Measurements from ENCODE around the gene AAK1.

DNA sequence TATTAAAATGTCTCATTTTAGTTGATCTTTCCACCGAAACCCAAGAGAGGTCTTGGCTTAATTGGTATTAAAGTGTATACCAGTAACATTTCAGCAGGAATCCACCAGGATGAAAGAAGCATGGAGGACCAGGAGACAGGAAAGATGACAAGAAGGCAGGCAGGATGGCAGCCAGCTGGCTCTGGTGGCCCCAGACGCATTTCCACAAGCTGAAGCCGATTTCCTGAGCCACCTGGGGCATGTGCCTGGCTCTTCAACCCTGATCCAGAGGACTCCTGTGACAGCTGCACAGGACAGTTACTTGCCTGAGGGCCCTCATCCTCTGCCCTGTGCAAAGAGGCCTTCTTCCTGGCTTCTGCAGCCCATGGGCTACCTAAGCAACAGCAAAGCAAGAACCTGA is 149.4 kb downstream of the AAK1 start:
- TF ChIP-seq, protein P1, sequence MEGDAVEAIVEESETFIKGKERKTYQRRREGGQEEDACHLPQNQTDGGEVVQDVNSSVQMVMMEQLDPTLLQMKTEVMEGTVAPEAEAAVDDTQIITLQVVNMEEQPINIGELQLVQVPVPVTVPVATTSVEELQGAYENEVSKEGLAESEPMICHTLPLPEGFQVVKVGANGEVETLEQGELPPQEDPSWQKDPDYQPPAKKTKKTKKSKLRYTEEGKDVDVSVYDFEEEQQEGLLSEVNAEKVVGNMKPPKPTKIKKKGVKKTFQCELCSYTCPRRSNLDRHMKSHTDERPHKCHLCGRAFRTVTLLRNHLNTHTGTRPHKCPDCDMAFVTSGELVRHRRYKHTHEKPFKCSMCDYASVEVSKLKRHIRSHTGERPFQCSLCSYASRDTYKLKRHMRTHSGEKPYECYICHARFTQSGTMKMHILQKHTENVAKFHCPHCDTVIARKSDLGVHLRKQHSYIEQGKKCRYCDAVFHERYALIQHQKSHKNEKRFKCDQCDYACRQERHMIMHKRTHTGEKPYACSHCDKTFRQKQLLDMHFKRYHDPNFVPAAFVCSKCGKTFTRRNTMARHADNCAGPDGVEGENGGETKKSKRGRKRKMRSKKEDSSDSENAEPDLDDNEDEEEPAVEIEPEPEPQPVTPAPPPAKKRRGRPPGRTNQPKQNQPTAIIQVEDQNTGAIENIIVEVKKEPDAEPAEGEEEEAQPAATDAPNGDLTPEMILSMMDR (IDR thresholded peaks at IDR 0.05; ENCODE audit: insufficient read depth, low read depth, low read length) = no peak
- TF ChIP-seq EZH2 (IDR thresholded peaks at IDR 0.05; ENCODE audit: insufficient read depth, low read length) = no peak

Measured in astrocyte (in vitro differentiated cells and primary cell).